ENCODE data around the gene CTSZ.

Gene CTSZ

GRCh38 chr20:59032023-59032712 lies 25.1 kb upstream of the CTSZ start, which contains the start of gene ATP5F1E:
Gene ATP5F1E (minus strand): TSS chr20:59032335. CDS start chr20:59032251, 84 bp downstream.
- TF ChIP-seq CTCF (IDR thresholded peaks at IDR 0.05; ENCODE audit: low read depth, low read length, missing control alignments), result no peak
- peak within 1 kb of the TSS; percentile 93 for H3K4me3 ChIP-seq (replicated peaks; ENCODE audit: low read depth, low read length)
- DNase-seq (ENCODE audit: extremely low read depth, low read depth), result no peak

GRCh38 chr20:59031564-59032022 lies 24.5 kb upstream of the CTSZ start:
- H3K4me3 ChIP-seq (replicated peaks; ENCODE audit: low read depth, low read length), result peak overlapping the region; percentile 93
- DNase-seq (ENCODE audit: extremely low read depth, low read depth), result no peak
- TF ChIP-seq CTCF (IDR thresholded peaks at IDR 0.05; ENCODE audit: low read depth, low read length, missing control alignments), result no peak

- no peak for TF ChIP-seq CTCF (IDR thresholded peaks at IDR 0.05; ENCODE audit: low read depth, low read length, missing control alignments)
- peak overlapping the region; percentile 93 for H3K4me3 ChIP-seq (replicated peaks; ENCODE audit: low read depth, low read length)
Observed at GRCh38 chr20:59030911-59031563, 24.0 kb upstream of the CTSZ start.

GRCh38 chr20:59028812-59029211 lies 21.8 kb upstream of the CTSZ start:
- no peak for TF ChIP-seq CTCF (IDR thresholded peaks at IDR 0.05; ENCODE audit: low read depth, low read length, missing control alignments)
- DNase-seq (ENCODE audit: extremely low read depth, low read depth), result no peak
- H3K4me3 ChIP-seq (replicated peaks; ENCODE audit: low read depth, low read length), result peak overlapping the region; percentile 37

More at GRCh38 chr20:59030911-59031563, 24.0 kb upstream of the CTSZ start:
- no peak for DNase-seq (ENCODE audit: extremely low read depth, low read depth)

GRCh38 chr20:59027741-59028320 lies 20.8 kb upstream of the CTSZ start:
- no peak for TF ChIP-seq CTCF (IDR thresholded peaks at IDR 0.05; ENCODE audit: low read depth, low read length, missing control alignments)
- no peak overlapping the region for H3K4me3 ChIP-seq (replicated peaks; ENCODE audit: low read depth, low read length)
- no peak for DNase-seq (ENCODE audit: extremely low read depth, low read depth)

GRCh38 chr20:59026904-59027740 lies 20.1 kb upstream of the CTSZ start:
- H3K4me3 ChIP-seq (replicated peaks; ENCODE audit: low read depth, low read length), result no peak overlapping the region
- TF ChIP-seq CTCF (IDR thresholded peaks at IDR 0.05; ENCODE audit: low read depth, low read length, missing control alignments), result no peak
- DNase-seq (ENCODE audit: extremely low read depth, low read depth), result no peak

Measured in HFF-Myc (cell line).